GM23338 (cell line): ENCODE measurements around the gene BRICD5. TPM values are rescaled to one million over a fixed set of nuclear protein-coding genes. Genes with fewer than 3 reads are reported as not detected.

ENCODE experiments used
- ATAC-seq: fragments of 200-7000 bp; cut with Tn5 transposase; 3 replicates; pipeline ENCODE4 v1.9.1; 2020
- DNase-seq: peaks from one replicate; pipeline ENCODE4 v3.0.0-alpha.2; 2015; ENCODE audit warnings: low spot score
- H2AFZ ChIP-seq: fragments of 200-600 bp; sonication (generic); 2 replicates; pipeline ENCODE4 v1.8.0; 2016; ENCODE audit warnings: antibody characterized with exemption, mild to moderate bottlenecking, moderate library complexity
- H3F3A ChIP-seq: fragments of 200-600 bp; sonication (generic); replicated peaks from 2 replicates; pipeline ENCODE4 v1.8.0; 2017; ENCODE audit warnings: antibody characterized with exemption, mixed run types, low read depth
- H3K27ac ChIP-seq: fragments of 200-600 bp; sonication (generic); 2 replicates; pipeline ENCODE4 v1.6.1; 2016; ENCODE audit warnings: low read depth
- H3K27me3 ChIP-seq: fragments of 200-600 bp; sonication (generic); 2 replicates; pipeline ENCODE4 v1.8.0; 2016; ENCODE audit warnings: mild to moderate bottlenecking, mixed run types, moderate library complexity; ENCODE audit not compliant: insufficient read depth
- H3K36me3 ChIP-seq: fragments of 200-600 bp; sonication (generic); 2 replicates; pipeline ENCODE4 v1.8.0; 2016; ENCODE audit warnings: mild to moderate bottlenecking; ENCODE audit not compliant: insufficient read depth
- H3K4me1 ChIP-seq: fragments of 200-600 bp; sonication (generic); 2 replicates; pipeline ENCODE4 v1.8.0; 2016; ENCODE audit warnings: mild to moderate bottlenecking, moderate library complexity; ENCODE audit not compliant: insufficient read depth
- H3K4me2 ChIP-seq: fragments of 200-600 bp; sonication (generic); 2 replicates; pipeline ENCODE4 v1.7.1; 2017; ENCODE audit warnings: mixed run types
- H3K4me3 ChIP-seq: fragments of 200-600 bp; sonication (generic); 2 replicates; pipeline ENCODE4 v1.6.1; 2016; ENCODE audit warnings: mixed run types
- H3K79me2 ChIP-seq: fragments of 200-600 bp; sonication (generic); replicated peaks from 2 replicates; pipeline ENCODE4 v1.8.0; 2017; ENCODE audit warnings: mild to moderate bottlenecking; ENCODE audit not compliant: insufficient read depth
- H3K9me2 ChIP-seq: fragments of 200-600 bp; sonication (generic); 2 replicates; pipeline ENCODE4 v1.8.0; 2017; ENCODE audit not compliant: insufficient read depth
- H4K20me1 ChIP-seq: fragments of 200-600 bp; sonication (generic); replicated peaks from 2 replicates; pipeline ENCODE4 v1.8.0; 2017; ENCODE audit warnings: mild to moderate bottlenecking; ENCODE audit not compliant: insufficient read depth
- H3K27ac Mint-ChIP-seq: 2 replicates; pipeline ENCODE4 v1.8.0; 2020; ENCODE audit warnings: inconsistent platforms, mild to moderate bottlenecking, moderate library complexity, mixed read lengths
- H3K27me3 Mint-ChIP-seq: 3 replicates; pipeline ENCODE4 v1.8.0; 2022; ENCODE audit warnings: low read depth, mild to moderate bottlenecking, moderate library complexity, mixed read lengths, inconsistent platforms; ENCODE audit not compliant: insufficient read depth, poor library complexity
- H3K36me3 Mint-ChIP-seq: 3 replicates; pipeline ENCODE4 v1.8.0; 2021; ENCODE audit warnings: low read depth, mild to moderate bottlenecking, inconsistent platforms, moderate library complexity, mixed read lengths
- H3K4me1 Mint-ChIP-seq: 3 replicates; pipeline ENCODE4 v1.8.0; 2020; ENCODE audit warnings: mild to moderate bottlenecking, inconsistent platforms, mixed read lengths
- H3K4me3 Mint-ChIP-seq: 3 replicates; pipeline ENCODE4 v1.8.0; 2021; ENCODE audit warnings: moderate library complexity, mild to moderate bottlenecking, inconsistent platforms, mixed read lengths
- H3K9me3 Mint-ChIP-seq: 3 replicates; pipeline ENCODE4 v1.8.0; 2020; ENCODE audit warnings: moderate library complexity, mild to moderate bottlenecking, inconsistent platforms, mixed read lengths
- CREB1 ChIP-seq: fragments of 250-450 bp; sonication (Bioruptor Pico); IDR thresholded peaks from 2 replicates; pipeline ENCODE4 v1.5.0; 2020; ENCODE audit warnings: low read depth, mild to moderate bottlenecking, moderate library complexity
- CTCF ChIP-seq, 2 experiments: fragments of 200-600 bp in 1 of 2; sonication (generic) in 1 of 2; conservative IDR thresholded peaks; 2 replicates each; pipeline versions ENCODE4 v1.5.1 to v1.6.1; 2016 to 2017; ENCODE audit warnings: antibody characterized with exemption in 2 of 2, low read depth in 2 of 2, mild to moderate bottlenecking in 2 of 2, moderate library complexity in 1 of 2
- ETS1 ChIP-seq: IDR thresholded peaks from 2 replicates; pipeline ENCODE4 v1.6.1; 2016; ENCODE audit warnings: antibody characterized with exemption
- EZH2 ChIP-seq: fragments of 200-600 bp; sonication (generic); IDR thresholded peaks from one replicate; pipeline ENCODE4 v1.8.0; 2017; ENCODE audit warnings: antibody characterized with exemption, mild to moderate bottlenecking, low read depth; ENCODE audit not compliant: unreplicated experiment
- EZH2phosphoT487 ChIP-seq: fragments of 200-600 bp; sonication (generic); IDR thresholded peaks from one replicate; pipeline ENCODE4 v1.8.1; 2018; ENCODE audit warnings: antibody characterized with exemption; ENCODE audit not compliant: unreplicated experiment
- JUNB ChIP-seq: IDR thresholded peaks from one replicate; pipeline ENCODE4 v1.6.1; 2016; ENCODE audit warnings: antibody characterized with exemption; ENCODE audit not compliant: unreplicated experiment
- NANOG ChIP-seq: IDR thresholded peaks from 2 replicates; pipeline ENCODE4 v1.6.1; 2016; ENCODE audit warnings: antibody characterized with exemption, borderline replicate concordance
- POLR2AphosphoS5 ChIP-seq: IDR thresholded peaks from 2 replicates; pipeline ENCODE4 v1.6.1; 2016; ENCODE audit warnings: antibody characterized with exemption, low read depth
- REST ChIP-seq: IDR thresholded peaks from one replicate; pipeline ENCODE4 v1.6.1; 2018; ENCODE audit warnings: antibody characterized with exemption; ENCODE audit not compliant: unreplicated experiment
- STAT1 ChIP-seq: IDR thresholded peaks from one replicate; pipeline ENCODE4 v1.6.1; 2016; ENCODE audit warnings: antibody characterized with exemption; ENCODE audit not compliant: unreplicated experiment
- ZNF114 ChIP-seq: fragments of 250-450 bp; sonication (Bioruptor Pico); IDR thresholded peaks from 2 replicates; pipeline ENCODE4 v1.5.0; 2020; ENCODE audit warnings: mild to moderate bottlenecking, moderate library complexity
- ZNF331 ChIP-seq: fragments of 250-450 bp; sonication (Bioruptor Pico); IDR thresholded peaks from 2 replicates; pipeline ENCODE4 v1.5.0; 2020; ENCODE audit warnings: low read depth, mild to moderate bottlenecking, moderate library complexity
- polyA plus RNA-seq: library from polyadenylated mRNA; unstranded; fragments of >200 nt; fragmentation: Nextera tagmentation; extraction: Ambion mirVana; gene quantifications from 2 replicates; pipeline ENCODE4 v1.2.1, GENCODE V29; 2016
- total RNA-seq: library from RNA; depleted of rRNA; stranded (reverse); fragments of >200 nt; shearing (Covaris generic); gene quantifications from 2 replicates; pipeline ENCODE4 v1.2.3, GENCODE V29; 2014

The BRICD5 gene
- total and polyA plus RNA-seq, 2 experiments from 2014 or later: 5.3 to 6.3 TPM

- H3K4me3 Mint-ChIP-seq: peak overlapping the region; percentile 82
- ATAC-seq: no peak
- Histone ChIP-seq H3F3A (peaks cover 37% of the 10 kb centered on the region; the same call in 1 of the 2 replicates), H3K4me3 (peak overlapping the region; percentile 54), H3K27ac (no peak overlapping the region), H3K36me3 (0 out of 2 replicates have a peak, but pooled peaks cover 5% of the 10 kb centered on the region), H4K20me1 (peaks cover 18% of the 10 kb centered on the region), H3K4me1 (peaks cover 10% of the 10 kb centered on the region; the same call in 1 of the 2 replicates), H3K79me2 (peaks cover 19% of the 10 kb centered on the region), H3K4me2 (peak overlapping the region; percentile 84), H2AFZ (no peak overlapping the region), H3K9me2 (no peaks in the 10 kb centered on the region), H3K27me3 (no peaks in the 10 kb centered on the region)
- DNase-seq: peak; percentile 40
- no peak for TF ChIP-seq ZNF114 (CRISPR knock-in tag)
- H3K4me1 Mint-ChIP-seq: peaks cover 17% of the 10 kb centered on the region
- peaks cover 23% of the 10 kb centered on the region for H3K36me3 Mint-ChIP-seq
- H3K27ac Mint-ChIP-seq: peak overlapping the region; percentile 70; the same call in 1 of the 2 replicates
- no peaks in the 10 kb centered on the region; the same call in 2 of the 3 replicates for H3K9me3 Mint-ChIP-seq
- peaks cover 17% of the 10 kb centered on the region for H3K27me3 Mint-ChIP-seq
Measured at GRCh38 chr16:2213817-2214718, 3.4 kb upstream of the BRICD5 start.

GRCh38 chr16:2212362-2213324 is 2.0 kb upstream of the BRICD5 start:
- Mint-ChIP-seq H3K36me3 (peaks cover 27% of the 10 kb centered on the region), H3K4me1 (peaks cover 19% of the 10 kb centered on the region), H3K9me3 (no peaks in the 10 kb centered on the region; the same call in 2 of the 3 replicates), H3K4me3 (peak overlapping the region; percentile 82), H3K27ac (peak overlapping the region; percentile 70; the same call in 1 of the 2 replicates), H3K27me3 (peaks cover 17% of the 10 kb centered on the region)
- ATAC-seq (no peak), DNase-seq (no peak)
- Histone ChIP-seq H2AFZ (no peak overlapping the region), H3K4me1 (peaks cover 10% of the 10 kb centered on the region; the same call in 1 of the 2 replicates), H3K36me3 (0 out of 2 replicates have a peak, but pooled peaks cover 5% of the 10 kb centered on the region), H3K27ac (no peak overlapping the region), H3F3A (peaks cover 37% of the 10 kb centered on the region; the same call in 1 of the 2 replicates), H3K79me2 (peaks cover 19% of the 10 kb centered on the region), H3K9me2 (no peaks in the 10 kb centered on the region), H3K4me3 (peak overlapping the region; percentile 54), H3K4me2 (peak overlapping the region; percentile 84), H4K20me1 (peaks cover 18% of the 10 kb centered on the region), H3K27me3 (no peaks in the 10 kb centered on the region)
- no peak for TF ChIP-seq EZH2
- no peak for TF ChIP-seq JUNB
- no peak for TF ChIP-seq CTCF (conservative IDR thresholded peaks at IDR 0.05; ENCODE audit: low read depth in 2 of 2)
- no peak for TF ChIP-seq EZH2phosphoT487
- TF ChIP-seq STAT1: no peak
- no peak; the same call in 1 of the 2 replicates for TF ChIP-seq POLR2AphosphoS5
- no peak for TF ChIP-seq ZNF114 (CRISPR knock-in tag)
- TF ChIP-seq ZNF331 (CRISPR knock-in tag): no peak
- TF ChIP-seq NANOG: no peak
- no peak for TF ChIP-seq CREB1 (CRISPR knock-in tag)
- TF ChIP-seq ETS1: no peak
- no peak for TF ChIP-seq REST
